Endothelial cell of umbilical vein (primary cell): Measurements from ENCODE around the gene GMCL2. TPM values are rescaled to one million over a fixed set of nuclear protein-coding genes. Genes with fewer than 3 reads are reported as not detected.
A peak's percentile ranks its signal among the peaks of the same experiment; 100 is the strongest.

Experiments used
- BruUV-seq: library from RNA; stranded (reverse); fragments of 400-500 nt; replicated peaks from 2 replicates; lab custom pipeline; 2021; lab: Mats Ljungman, UMichigan
- CTCF ChIA-PET: fragments of 300-600, 350-600 bp; sonication (Branson Sonifier 250); formaldehyde crosslinking; loops from one replicate; lab custom pipeline; 2021; ENCODE audit warnings: antibody characterized with exemption, inconsistent platforms; lab: Charles Lee
- POLR2A ChIA-PET: fragments of 300-600, 350-600 bp; sonication (Branson Sonifier 250); formaldehyde crosslinking; loops from one replicate; lab custom pipeline; 2021; ENCODE audit warnings: antibody characterized with exemption, inconsistent platforms; lab: Charles Lee
- DNase-seq: peaks from one replicate; pipeline ENCODE4 v3.0.0-alpha.2; 2011; ENCODE audit warnings: low read depth, low spot score
- FAIRE-seq: peaks from 2 replicates; lab custom pipeline; 2011; peaks lifted over from hg19 to GRCh38; lab: Jason Lieb, UNC
- H2AFZ ChIP-seq: 2 replicates; pipeline ENCODE4 v1.6.0; 2012; ENCODE audit warnings: low read depth, low read length, control low read depth, inconsistent platforms
- H3K27ac ChIP-seq: 2 replicates; pipeline ENCODE4 v1.5.1; 2011; ENCODE audit warnings: low read depth, mild to moderate bottlenecking, control low read depth, low read length, moderate library complexity; ENCODE audit not compliant: insufficient read depth
- H3K27me3 ChIP-seq, 2 experiments: 2 replicates each; pipeline versions ENCODE4 v1.6.0 to v1.6.1; 2011; ENCODE audit warnings: low read length in 2 of 2, mixed read lengths in 1 of 2; ENCODE audit not compliant: control insufficient read depth in 2 of 2, insufficient read depth in 2 of 2
- H3K36me3 ChIP-seq, 2 experiments: 2 replicates in 1 of 2; 3 replicates in 1 of 2; pipeline ENCODE4 v1.5.1; 2011; ENCODE audit warnings: low read length in 2 of 2, mild to moderate bottlenecking in 1 of 2, moderate library complexity in 1 of 2; ENCODE audit not compliant: control insufficient read depth in 2 of 2, insufficient read depth in 2 of 2; ENCODE audit errors: extremely low read depth in 1 of 2
- H3K4me1 ChIP-seq: 3 replicates; pipeline ENCODE4 v1.5.1; 2011; ENCODE audit warnings: mild to moderate bottlenecking, low read length; ENCODE audit not compliant: control insufficient read depth, insufficient read depth; ENCODE audit errors: extremely low read depth
- H3K4me2 ChIP-seq: 2 replicates; pipeline ENCODE4 v1.6.1; 2011; ENCODE audit warnings: low read length, control low read depth, mixed read lengths; ENCODE audit not compliant: insufficient read depth
- H3K4me3 ChIP-seq, 3 experiments: fragments of 200-600 bp in 1 of 3; sonication (generic), shearing (Covaris generic) in 1 of 3; replicated peaks in 1 of 3; 2 replicates each; pipeline ENCODE4 v1.5.1; 2011 to 2016; ENCODE audit warnings: control low read depth in 3 of 3, low read length in 3 of 3, mild to moderate bottlenecking in 2 of 3, inconsistent platforms in 1 of 3, low read depth in 1 of 3, moderate library complexity in 1 of 3; ENCODE audit not compliant: insufficient read depth in 1 of 3
- H3K79me2 ChIP-seq: 2 replicates; pipeline ENCODE4 v1.6.0; 2012; ENCODE audit warnings: low read length, inconsistent platforms; ENCODE audit not compliant: control insufficient read depth, insufficient read depth
- H3K9ac ChIP-seq: replicated peaks from 2 replicates; pipeline ENCODE3; 2011; ENCODE audit warnings: low read length, control low read depth; ENCODE audit not compliant: insufficient read depth; ENCODE audit errors: extremely low read depth
- H3K9me1 ChIP-seq: replicated peaks from 3 replicates; pipeline ENCODE4 v1.6.0; 2011; ENCODE audit warnings: mild to moderate bottlenecking, low read length; ENCODE audit not compliant: control insufficient read depth, insufficient read depth; ENCODE audit errors: extremely low read depth
- H3K9me3 ChIP-seq: replicated peaks from 2 replicates; pipeline ENCODE4 v1.5.1; 2012; ENCODE audit warnings: low read length, inconsistent platforms; ENCODE audit not compliant: control insufficient read depth, insufficient read depth
- H4K20me1 ChIP-seq: replicated peaks from 2 replicates; pipeline ENCODE3; 2011; ENCODE audit warnings: mild to moderate bottlenecking, low read length; ENCODE audit not compliant: control insufficient read depth, insufficient read depth; ENCODE audit errors: extremely low read depth
- CTCF ChIP-seq, 2 donors: IDR thresholded peaks; 1 replicate in 1 of 2; 2 replicates in 1 of 2; pipeline ENCODE4 v1.5.1; 2011; ENCODE audit warnings: low read length in 2 of 2, mild to moderate bottlenecking in 2 of 2, moderate library complexity in 2 of 2, control low read depth in 1 of 2, inconsistent platforms in 1 of 2, low read depth in 1 of 2; ENCODE audit not compliant: insufficient read depth in 1 of 2; ENCODE audit errors: extremely low read depth in 1 of 2
- EZH2 ChIP-seq: IDR thresholded peaks from 2 replicates; pipeline ENCODE4 v1.6.1; 2012; ENCODE audit warnings: borderline replicate concordance, low read depth, mild to moderate bottlenecking, moderate library complexity, low read length, inconsistent platforms; ENCODE audit not compliant: severe bottlenecking
- FOS ChIP-seq: IDR thresholded peaks from 2 replicates; pipeline ENCODE4 v1.6.1; 2011; ENCODE audit warnings: mild to moderate bottlenecking, low read length, moderate library complexity, borderline replicate concordance; ENCODE audit not compliant: insufficient read depth
- GATA2 ChIP-seq: IDR thresholded peaks from 2 replicates; pipeline ENCODE4 v1.7.0; 2011; ENCODE audit warnings: low read depth, mild to moderate bottlenecking, moderate library complexity, mixed read lengths, low read length; ENCODE audit not compliant: insufficient read length, insufficient read depth
- JUN ChIP-seq: IDR thresholded peaks from 2 replicates; pipeline ENCODE4 v1.6.1; 2011; ENCODE audit warnings: borderline replicate concordance, low read depth; ENCODE audit not compliant: insufficient read length, insufficient read depth
- MAX ChIP-seq: IDR thresholded peaks from 2 replicates; pipeline ENCODE4 v1.6.1; 2011; ENCODE audit not compliant: insufficient read depth, insufficient read length
- MYC ChIP-seq: IDR thresholded peaks from one replicate; pipeline ENCODE4 v1.6.1; 2011; ENCODE audit warnings: mild to moderate bottlenecking, low read depth, low read length
- POLR2A ChIP-seq: IDR thresholded peaks from 2 replicates; pipeline ENCODE4 v1.6.1; 2012; ENCODE audit warnings: low read depth, mild to moderate bottlenecking, control low read depth, low read length
- POLR2AphosphoS5 ChIP-seq: IDR thresholded peaks from 2 replicates; pipeline ENCODE4 v1.6.1; 2012; ENCODE audit warnings: low read depth, mild to moderate bottlenecking, control low read depth, low read length, moderate library complexity; ENCODE audit not compliant: insufficient read depth
- dilution Hi-C: fragments of 300-500 bp; cut with MboI; formaldehyde crosslinking; loops from one replicate; pipeline ENCODE4 v1.15.0; 2019; ENCODE audit warnings: low sequenced_read_pairs; ENCODE audit not compliant: extremely low pct_ligation_motif_present
- intact Hi-C: fragments of 100-400 bp; cut with micrococcal nuclease; formaldehyde crosslinking; loops from one replicate; pipeline ENCODE4 v1.10.0; 2022
- polyA plus RNA-seq, 4 experiments: library from polyadenylated mRNA; depleted of rRNA in 3 of 4; stranded (reverse) in 3 of 4; unstranded in 1 of 4; fragments of >200 nt; gene quantifications; 2 replicates each; pipeline versions ENCODE4 v1.2.1 to v1.2.3, GENCODE V29; 2011 to 2012; ENCODE audit warnings: missing spikeins in 1 of 4
- total RNA-seq: library from RNA; stranded (reverse); gene quantifications from 2 replicates; pipeline ENCODE4 v1.2.3, GENCODE V29; 2021

The GMCL2 gene
- total and polyA plus RNA-seq, 2 donors (not counting 3 experiments of a cell fraction or from before 2014, with no cell fraction given): not detected

- Histone ChIP-seq H2AFZ (no peak overlapping the region), H3K9me1 (no peaks in the 10 kb centered on the region), H3K9ac (no peak overlapping the region), H3K27me3 (peaks cover 3 to 12% of the 10 kb centered on the region in 2 experiments), H3K4me3 (no peak overlapping the region), H4K20me1 (no peaks in the 10 kb centered on the region), H3K79me2 (no peaks in the 10 kb centered on the region), H3K4me2 (no peak overlapping the region), H3K36me3 (no peaks in the 10 kb centered on the region), H3K9me3 (no peaks in the 10 kb centered on the region), H3K27ac (no peak overlapping the region), H3K4me1 (no peaks in the 10 kb centered on the region)
- no peak for DNase-seq
- dilution Hi-C loops: no loop called here
- intact Hi-C loops: no loop called here
- TF ChIP-seq POLR2A (no peak), MYC (no peak), FOS (no peak), JUN (no peak), EZH2 (no peak), GATA2 (no peak), POLR2AphosphoS5 (no peak), CTCF (IDR thresholded peaks at IDR 0.05; ENCODE audit: extremely low read depth in 1 of 2, insufficient read depth in 1 of 2, low read depth in 1 of 2, low read length in 2 of 2) (no peak), MAX (no peak)
- peak; percentile 33 for FAIRE-seq
- BruUV-seq: no TSS peak
- POLR2A ChIA-PET: no interaction called here
- CTCF ChIA-PET: no interaction called here
Measured at GRCh38 chr5:178191661-178192060, 4.5 kb upstream of the GMCL2 start.
